ENCODE data around the gene CCDC197. TPM values are rescaled to one million over a fixed set of nuclear protein-coding genes. Genes with fewer than 3 reads are reported as not detected.
A peak's percentile ranks its signal among the peaks of the same experiment; 100 is the strongest.

Gene CCDC197
- total RNA-seq, 1 donor from 2014 or later = not detected

DNA sequence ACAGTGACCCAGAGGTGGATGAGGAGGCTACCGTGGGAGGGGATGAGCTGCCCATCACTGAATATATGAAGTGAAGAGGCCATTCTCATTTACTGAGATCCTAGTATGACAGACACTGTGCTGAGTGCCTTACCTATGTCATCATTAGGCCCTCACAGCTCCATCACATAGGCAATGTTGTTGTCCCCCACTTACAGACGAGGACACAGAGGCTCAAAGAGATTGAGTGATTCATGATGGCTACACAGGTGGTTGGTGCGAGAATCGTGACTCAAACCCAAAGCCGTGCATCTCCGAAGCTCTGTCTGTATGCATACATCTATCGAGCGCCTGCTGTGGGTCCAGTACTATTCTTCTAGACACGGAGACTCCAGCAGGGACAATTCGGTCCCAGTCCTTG is 5.9 kb upstream of the CCDC197 start:
- peak overlapping the region; percentile 3 for H3K27ac Mint-ChIP-seq
- intact Hi-C loops (cut with micrococcal nuclease) = no loop called here
- no peak overlapping the region for H3K4me3 Mint-ChIP-seq
- H3K9me3 Mint-ChIP-seq = no peaks in the 10 kb centered on the region
- no peaks in the 10 kb centered on the region for H3K27me3 Mint-ChIP-seq
- H3K4me1 Mint-ChIP-seq = peaks cover 34% of the 10 kb centered on the region
- no peaks in the 10 kb centered on the region for H3K36me3 Mint-ChIP-seq (ENCODE audit: low read depth)
- DNase-seq = no peak

DNA sequence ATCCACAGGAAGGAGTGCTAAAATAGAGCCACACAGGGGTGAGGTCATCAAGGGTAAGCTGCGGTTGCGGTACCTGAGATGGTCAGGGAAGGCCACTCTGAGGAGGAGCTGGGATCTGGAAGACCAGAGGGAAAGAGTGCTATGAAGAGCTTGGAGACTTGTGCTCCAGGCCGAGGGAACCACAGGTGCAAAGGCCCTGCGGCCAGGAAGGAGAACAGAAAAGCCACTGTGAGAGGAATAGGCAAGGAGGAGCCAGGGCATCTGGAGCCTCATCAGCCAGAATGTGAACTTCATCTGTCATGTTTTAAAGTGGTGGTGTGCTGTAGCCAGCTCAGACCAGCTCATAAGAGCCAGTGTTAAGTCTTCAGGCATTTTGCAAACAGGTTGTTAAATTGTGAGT is 5.5 kb upstream of the CCDC197 start:
- Mint-ChIP-seq H3K9me3 (no peaks in the 10 kb centered on the region), H3K36me3 (ENCODE audit: low read depth) (no peaks in the 10 kb centered on the region), H3K27me3 (no peaks in the 10 kb centered on the region), H3K4me1 (peaks cover 34% of the 10 kb centered on the region), H3K27ac (peak overlapping the region; percentile 4), H3K4me3 (no peak overlapping the region)
- intact Hi-C loops (cut with micrococcal nuclease) = no loop called here
- DNase-seq = no peak

DNA sequence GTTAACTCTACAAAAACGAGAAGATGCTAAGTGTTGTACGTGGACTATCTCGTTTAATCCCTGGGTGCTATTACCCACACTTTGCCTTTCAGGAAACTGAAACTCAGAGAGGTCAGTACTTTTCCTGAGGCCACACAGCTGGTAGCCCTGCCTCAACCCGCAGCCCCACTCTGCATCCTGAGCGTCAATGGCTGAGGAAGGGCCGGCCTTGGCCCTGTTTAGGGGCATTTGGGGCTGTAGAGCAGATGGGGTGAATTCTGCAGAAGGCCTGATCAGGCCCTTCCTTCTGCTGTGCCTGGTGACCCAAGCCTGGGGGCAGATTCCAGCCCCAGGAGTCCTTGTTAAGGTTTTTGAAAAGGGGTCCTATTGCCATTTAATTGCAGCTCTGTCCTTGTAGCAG is 3.7 kb upstream of the CCDC197 start:
- Mint-ChIP-seq H3K4me3 (no peak overlapping the region), H3K36me3 (ENCODE audit: low read depth) (no peaks in the 10 kb centered on the region), H3K27me3 (no peaks in the 10 kb centered on the region), H3K9me3 (no peaks in the 10 kb centered on the region), H3K27ac (no peak overlapping the region), H3K4me1 (peaks cover 44% of the 10 kb centered on the region)
- no peak for DNase-seq
- intact Hi-C loops (cut with micrococcal nuclease) = no loop called here

DNA sequence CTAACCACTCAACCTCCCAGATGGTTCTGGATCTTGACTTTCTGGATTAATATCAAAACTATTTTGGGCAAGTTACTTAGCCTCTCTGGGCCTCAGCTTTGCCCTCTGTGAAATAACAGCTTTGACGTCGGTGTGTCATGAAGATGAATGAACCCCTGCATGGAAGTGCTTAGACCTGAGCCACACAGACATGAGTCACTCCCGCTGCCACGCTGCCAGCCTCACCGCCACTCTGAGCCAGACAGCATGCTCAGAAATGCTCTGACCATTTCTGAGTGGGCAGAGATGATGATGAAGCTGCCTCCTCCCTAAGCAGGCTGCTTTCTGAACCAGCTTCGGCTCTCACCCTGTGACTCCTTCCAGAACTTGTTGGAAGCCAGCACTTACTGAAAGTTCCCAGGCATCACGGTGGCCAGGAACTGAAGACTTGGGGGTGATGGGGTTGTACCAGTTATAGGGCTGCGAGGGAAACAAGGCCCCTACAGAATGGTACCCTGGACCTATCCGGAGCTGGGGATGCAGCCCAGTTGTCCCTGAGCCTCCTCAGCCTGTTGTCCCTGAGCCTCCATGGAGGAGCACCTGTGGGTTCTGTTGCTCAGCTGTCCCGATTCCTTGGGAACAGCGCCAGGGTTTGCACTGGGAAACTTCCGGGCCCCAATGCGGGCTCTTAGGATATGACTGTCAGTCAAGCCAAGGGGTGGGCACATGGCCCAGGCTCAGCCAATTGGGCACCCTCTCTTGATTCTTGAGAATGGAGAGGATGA is 2.0 kb upstream of the CCDC197 start:
- no peaks in the 10 kb centered on the region for H3K27me3 Mint-ChIP-seq
- peak overlapping the region; percentile 71 for H3K27ac Mint-ChIP-seq
- H3K9me3 Mint-ChIP-seq = no peaks in the 10 kb centered on the region
- H3K36me3 Mint-ChIP-seq (ENCODE audit: low read depth) = no peaks in the 10 kb centered on the region
- H3K4me1 Mint-ChIP-seq = peaks cover 46% of the 10 kb centered on the region
- DNase-seq = no peak
- H3K4me3 Mint-ChIP-seq = no peak overlapping the region
- intact Hi-C loops (cut with micrococcal nuclease) = no loop called here

DNA sequence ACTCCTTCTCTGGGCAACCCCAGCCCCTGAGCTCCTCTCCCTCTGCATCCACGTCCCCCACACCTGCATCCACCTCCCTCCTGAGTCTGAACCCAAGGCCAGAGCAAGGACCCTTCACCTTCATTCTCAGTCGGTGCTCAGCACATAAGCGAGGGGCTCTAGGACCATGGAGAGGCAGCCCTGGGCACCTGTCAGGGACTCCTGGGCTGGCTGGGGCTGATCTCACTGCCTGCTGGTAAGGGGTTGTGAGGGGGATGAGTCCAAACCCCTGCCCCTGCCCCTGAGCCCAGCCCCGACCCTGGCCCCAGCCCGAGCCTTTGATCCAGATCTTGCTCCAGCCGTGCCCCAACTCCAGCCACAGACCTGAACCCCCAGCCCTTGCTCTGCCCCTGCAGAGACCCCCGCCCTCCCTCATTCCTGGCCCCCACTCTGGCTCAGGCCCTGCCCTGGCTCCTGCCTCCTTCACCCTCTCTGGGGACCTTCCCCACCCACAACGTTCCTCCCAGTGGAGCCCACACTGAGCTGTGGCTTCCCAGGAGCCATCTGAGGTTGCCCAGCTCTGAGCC is 888 bp upstream of the CCDC197 start:
- no peak for DNase-seq
- Mint-ChIP-seq H3K27me3 (no peaks in the 10 kb centered on the region), H3K36me3 (ENCODE audit: low read depth) (no peaks in the 10 kb centered on the region), H3K4me1 (peaks cover 45% of the 10 kb centered on the region), H3K27ac (peak overlapping the region; percentile 71), H3K9me3 (no peaks in the 10 kb centered on the region), H3K4me3 (no peak overlapping the region)
- intact Hi-C loops (cut with micrococcal nuclease) = no loop called here

DNA sequence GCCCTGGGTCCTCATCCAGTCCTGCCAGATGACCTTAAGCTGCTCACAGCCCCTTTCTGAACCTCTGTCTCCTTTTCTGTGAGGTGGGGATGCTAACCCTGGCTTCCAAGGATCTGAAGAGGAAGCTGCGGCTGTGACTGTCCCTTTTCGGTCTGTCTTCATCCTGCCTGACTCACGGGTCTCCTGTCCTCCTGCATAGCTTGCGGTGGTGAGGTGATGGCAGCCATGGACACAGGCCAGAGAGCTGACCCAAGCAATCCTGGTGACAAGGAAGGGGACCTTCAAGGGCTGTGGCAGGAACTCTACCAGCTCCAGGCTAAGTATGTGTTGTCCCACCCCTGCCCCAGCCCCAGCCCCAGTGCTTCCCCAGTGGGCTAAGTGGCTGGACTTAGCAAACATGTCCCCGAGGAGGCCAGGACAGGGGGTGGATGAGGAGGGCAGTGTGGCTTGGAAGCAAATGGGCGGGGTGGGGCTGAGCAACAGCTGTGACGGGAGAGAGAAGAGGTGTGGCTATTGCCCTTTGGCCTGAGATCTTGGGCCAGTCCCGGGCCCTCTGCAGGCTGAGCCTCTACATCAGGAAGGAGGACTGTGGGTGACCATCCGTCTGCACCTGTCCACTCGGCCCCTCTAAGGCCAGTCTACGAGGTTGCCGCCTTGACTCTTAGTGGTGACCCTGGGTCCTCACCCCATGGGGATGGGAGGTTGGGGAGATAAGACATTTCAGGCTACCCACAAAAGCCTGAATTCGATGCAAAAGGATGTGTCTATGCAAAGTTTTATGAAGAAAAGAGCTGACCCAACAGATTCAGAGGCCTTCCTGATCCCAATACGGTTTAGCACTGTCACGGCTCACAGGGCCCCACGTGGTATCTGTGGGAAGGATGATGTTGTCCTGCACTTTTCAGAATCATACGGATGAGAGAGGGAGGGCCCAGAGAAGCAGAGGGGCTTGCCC is 1.1 kb downstream of the CCDC197 start:
- Mint-ChIP-seq H3K4me1 (peaks cover 48% of the 10 kb centered on the region), H3K4me3 (no peak overlapping the region), H3K36me3 (ENCODE audit: low read depth) (no peaks in the 10 kb centered on the region), H3K27ac (peak overlapping the region; percentile 58), H3K9me3 (no peaks in the 10 kb centered on the region), H3K27me3 (no peaks in the 10 kb centered on the region)
- DNase-seq = no peak
- intact Hi-C loops (cut with micrococcal nuclease) = no loop called here

DNA sequence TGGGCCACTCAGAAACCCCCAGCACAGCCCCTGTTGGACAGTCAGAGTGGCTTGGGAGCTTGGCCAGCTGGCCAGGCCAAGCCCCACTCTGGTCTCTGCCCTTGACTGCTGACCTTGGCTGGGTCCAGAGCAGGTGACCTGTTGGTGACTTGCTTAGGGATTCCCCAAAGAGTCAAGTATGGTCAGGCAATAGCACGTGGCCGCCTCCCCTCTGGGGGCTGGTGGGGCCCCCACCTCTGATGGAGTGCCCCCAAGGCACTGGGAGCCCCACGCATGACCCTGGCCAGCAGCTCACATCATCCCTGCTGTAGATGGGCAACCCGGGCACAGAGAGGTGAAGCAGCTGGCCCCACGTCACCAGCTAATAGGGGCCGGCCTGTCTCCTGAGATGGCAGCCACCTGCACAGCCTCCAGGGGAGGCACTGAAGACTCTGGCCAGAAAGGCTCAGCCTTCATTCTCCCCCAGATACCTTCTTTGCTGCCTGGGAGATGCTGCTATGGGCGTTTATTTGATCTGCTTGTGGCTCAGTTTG is 1.8 kb downstream of the CCDC197 start:
- no peak for DNase-seq
- Mint-ChIP-seq H3K27me3 (no peaks in the 10 kb centered on the region), H3K36me3 (ENCODE audit: low read depth) (no peaks in the 10 kb centered on the region), H3K9me3 (no peaks in the 10 kb centered on the region), H3K27ac (peak overlapping the region; percentile 76), H3K4me3 (no peak overlapping the region), H3K4me1 (peaks cover 45% of the 10 kb centered on the region)
- intact Hi-C loops (cut with micrococcal nuclease) = no loop called here

DNA sequence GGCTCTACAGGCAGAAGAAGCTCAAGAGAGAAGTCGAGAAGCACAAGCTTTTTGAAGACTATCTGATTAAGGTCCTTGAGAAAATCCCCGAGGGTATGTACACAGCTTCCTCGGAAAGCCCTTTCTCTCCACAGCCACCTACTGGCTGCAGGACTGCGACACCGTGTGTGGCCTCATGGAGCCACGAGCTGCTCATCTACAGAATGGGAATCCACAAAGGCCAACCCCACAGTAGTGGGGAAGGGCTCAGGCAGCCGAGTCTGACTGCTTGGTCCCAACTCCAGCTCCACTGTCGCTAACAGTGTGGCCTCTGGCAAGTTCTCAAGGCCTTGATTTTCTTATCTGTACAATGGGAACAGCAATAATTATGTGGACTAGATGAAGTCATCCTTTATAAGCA is 2.5 kb downstream of the CCDC197 start:
- Mint-ChIP-seq H3K27me3 (no peaks in the 10 kb centered on the region), H3K27ac (peak overlapping the region; percentile 76), H3K36me3 (ENCODE audit: low read depth) (no peaks in the 10 kb centered on the region), H3K9me3 (no peaks in the 10 kb centered on the region), H3K4me3 (no peak overlapping the region), H3K4me1 (peaks cover 45% of the 10 kb centered on the region)
- intact Hi-C loops (cut with micrococcal nuclease) = no loop called here
- DNase-seq = no peak

DNA sequence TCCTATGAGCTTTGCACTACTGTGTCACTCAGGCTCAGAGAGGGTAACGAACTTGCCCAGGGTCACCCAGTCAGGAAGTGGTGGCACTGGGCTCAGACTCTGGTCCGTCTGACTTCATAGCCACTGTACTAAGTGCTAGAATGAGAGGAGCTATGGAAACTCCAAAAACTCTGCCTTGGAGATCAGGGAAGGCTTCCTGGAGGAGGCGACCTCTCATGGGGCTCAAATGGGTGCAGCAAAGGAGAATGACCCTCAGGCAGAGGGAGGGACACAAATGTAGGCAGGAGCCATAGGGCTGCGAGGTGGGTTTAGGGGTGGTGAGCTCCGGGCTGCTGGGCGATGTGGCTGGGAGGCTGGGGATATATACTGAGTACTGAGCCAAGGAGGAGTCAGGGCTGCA is 3.2 kb downstream of the CCDC197 start:
- Mint-ChIP-seq H3K4me3 (no peak overlapping the region), H3K4me1 (peaks cover 43% of the 10 kb centered on the region), H3K27ac (peak overlapping the region; percentile 36), H3K36me3 (ENCODE audit: low read depth) (no peaks in the 10 kb centered on the region), H3K27me3 (no peaks in the 10 kb centered on the region), H3K9me3 (no peaks in the 10 kb centered on the region)
- intact Hi-C loops (cut with micrococcal nuclease) = no loop called here
- DNase-seq = no peak

DNA sequence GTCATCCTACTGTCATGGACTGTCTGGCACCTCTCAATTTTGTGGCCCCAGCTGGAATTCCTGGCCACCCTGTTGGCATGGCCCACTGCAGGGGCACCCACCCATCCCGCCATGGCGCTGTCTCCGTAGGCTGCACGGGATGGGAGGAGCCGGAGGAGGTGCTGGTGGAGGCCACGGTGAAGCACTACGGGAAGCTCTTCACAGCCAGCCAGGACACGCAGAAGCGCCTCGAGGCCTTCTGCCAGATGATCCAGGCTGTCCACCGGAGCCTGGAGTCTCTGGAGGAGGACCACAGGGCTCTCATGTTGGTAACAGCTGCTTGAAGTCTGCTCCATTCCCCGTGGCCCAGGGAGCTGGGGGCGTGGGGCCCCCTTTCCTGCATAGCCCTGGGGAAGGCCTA is 3.9 kb downstream of the CCDC197 start:
- Mint-ChIP-seq H3K9me3 (no peaks in the 10 kb centered on the region), H3K27ac (no peak overlapping the region)
- intact Hi-C loops (cut with micrococcal nuclease) = loop anchor here (1.0 kb wide), 2 partner anchors 25 to 62 kb away; partner anchors contain the start of gene ASB2

DNA sequence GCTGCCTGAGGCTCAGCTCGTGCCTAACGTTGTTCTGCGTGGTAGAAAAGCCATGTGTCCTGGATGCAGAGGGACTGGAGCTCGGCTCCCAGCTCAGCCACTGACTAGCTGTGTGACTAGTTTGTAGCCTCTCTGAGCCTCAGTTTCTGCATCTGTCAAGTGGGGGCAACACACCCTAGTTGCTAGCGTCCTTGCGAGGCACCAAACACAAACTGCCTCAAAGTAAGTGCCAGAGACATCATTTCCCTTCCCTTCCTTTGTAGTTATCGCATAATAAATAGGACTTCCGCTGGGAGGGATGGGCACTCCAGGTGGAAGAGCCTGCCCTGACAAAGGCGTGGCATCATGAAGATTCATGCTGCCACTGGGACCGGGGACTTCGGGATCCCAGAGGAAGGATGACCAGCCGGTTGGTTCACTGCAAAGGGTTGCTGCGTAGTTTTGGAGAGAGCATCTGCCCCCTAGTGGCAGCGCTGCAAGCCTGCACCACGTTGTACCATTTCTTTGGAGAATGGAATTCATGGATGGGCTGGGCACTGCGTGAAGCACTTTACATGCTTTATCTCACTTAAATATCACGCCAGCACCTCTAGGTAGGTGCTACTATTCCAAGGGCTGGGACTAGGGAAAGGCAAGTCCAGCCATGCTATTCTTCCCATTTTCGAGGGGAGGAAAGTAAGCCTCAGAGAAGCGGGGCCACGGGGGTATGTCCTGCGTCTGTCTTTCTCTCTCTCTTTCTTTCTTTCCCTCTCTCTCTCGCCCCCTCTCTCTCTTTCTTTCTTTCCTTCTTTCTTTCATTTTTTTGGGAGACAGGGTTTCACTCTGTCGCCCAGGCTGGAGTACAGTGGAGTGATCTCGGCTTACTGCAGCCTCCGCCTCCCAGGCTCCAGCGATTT is 4.6 kb downstream of the CCDC197 start:
- intact Hi-C loops (cut with micrococcal nuclease) = loop anchor here (1.0 kb wide), 2 partner anchors 25 to 62 kb away; partner anchors contain the start of gene ASB2
- H3K27me3 Mint-ChIP-seq = no peaks in the 10 kb centered on the region

More for the DNA sequence above, 3.9 kb downstream of the CCDC197 start:
- no peaks in the 10 kb centered on the region for H3K36me3 Mint-ChIP-seq (ENCODE audit: low read depth)
- H3K4me1 Mint-ChIP-seq = peaks cover 40% of the 10 kb centered on the region
- no peak for DNase-seq
- no peaks in the 10 kb centered on the region for H3K27me3 Mint-ChIP-seq
- no peak overlapping the region for H3K4me3 Mint-ChIP-seq

DNA sequence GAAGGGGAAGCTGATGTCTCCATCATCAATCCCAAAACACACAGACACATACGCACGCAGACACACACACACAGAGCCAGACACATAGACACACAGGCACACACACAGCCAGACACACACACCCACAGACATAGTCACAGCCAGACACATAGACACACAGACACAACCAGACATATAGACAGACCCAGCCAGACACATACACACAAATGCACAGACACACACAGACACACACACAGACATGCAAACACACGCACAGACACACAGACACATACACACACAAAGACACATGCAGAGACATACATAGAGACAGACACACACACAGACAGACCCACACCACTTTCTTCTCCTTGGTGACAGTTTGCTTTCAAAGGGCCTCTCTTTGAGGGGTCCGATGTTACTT is 6.3 kb downstream of the CCDC197 start:
- intact Hi-C loops (cut with micrococcal nuclease) = no loop called here
- Mint-ChIP-seq H3K27ac (peak overlapping the region; percentile 7), H3K4me1 (peaks cover 38% of the 10 kb centered on the region), H3K36me3 (ENCODE audit: low read depth) (no peaks in the 10 kb centered on the region), H3K27me3 (no peaks in the 10 kb centered on the region), H3K9me3 (no peaks in the 10 kb centered on the region), H3K4me3 (no peak overlapping the region)
- no peak for DNase-seq

More for the DNA sequence above, 4.6 kb downstream of the CCDC197 start:
- peak; percentile 88 for DNase-seq
- no peaks in the 10 kb centered on the region for H3K36me3 Mint-ChIP-seq (ENCODE audit: low read depth)
- peak overlapping the region; percentile 77 for H3K27ac Mint-ChIP-seq
- H3K4me1 Mint-ChIP-seq = peaks cover 39% of the 10 kb centered on the region
- H3K9me3 Mint-ChIP-seq = no peaks in the 10 kb centered on the region
- H3K4me3 Mint-ChIP-seq = peak overlapping the region; percentile 32

DNA sequence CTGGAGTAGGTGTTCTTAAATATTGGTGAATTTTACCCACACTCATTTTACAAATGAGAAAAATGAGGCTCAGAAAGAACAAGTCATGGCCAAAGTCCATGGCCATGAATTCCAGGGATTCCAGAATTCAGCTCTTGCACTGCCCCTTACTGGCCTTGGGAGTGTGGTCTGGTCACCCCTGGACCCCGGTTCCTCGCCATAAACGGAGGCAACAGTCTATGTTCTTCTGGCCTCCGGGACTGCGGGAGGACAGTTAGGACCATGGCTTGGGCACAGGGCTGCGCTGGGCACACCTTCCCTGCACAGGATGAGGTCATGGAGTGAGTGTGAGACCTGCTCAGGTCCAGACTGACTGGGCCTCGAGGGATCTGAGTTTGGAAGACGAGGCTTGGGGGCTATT is 6.9 kb downstream of the CCDC197 start:
- Mint-ChIP-seq H3K36me3 (ENCODE audit: low read depth) (no peaks in the 10 kb centered on the region), H3K4me1 (peaks cover 37% of the 10 kb centered on the region), H3K27ac (no peak overlapping the region), H3K9me3 (no peaks in the 10 kb centered on the region), H3K27me3 (no peaks in the 10 kb centered on the region), H3K4me3 (no peak overlapping the region)
- DNase-seq = no peak
- intact Hi-C loops (cut with micrococcal nuclease) = no loop called here

Measured in activated CD4-positive, alpha-beta T cell treated with anti-CD3 and anti-CD28 coated beads, Interleukin-2, amount 10 ng/mL, durations not matched to agents 24 days and 14 days (primary cell).